ENCODE measurements around the gene AP4E1.

- no peak for TF ChIP-seq POLR2A (IDR thresholded peaks at IDR 0.05; ENCODE audit: low read depth, low read length)
- no peak for TF ChIP-seq CTCF (IDR thresholded peaks at IDR 0.05; ENCODE audit: extremely low read depth in 1 of 2, insufficient read depth in 1 of 2, low read depth in 1 of 2, low read length in 2 of 2)
Observed at GRCh38 chr15:50893976-50894375, 14.5 kb upstream of the AP4E1 start.

All from endothelial cell of umbilical vein (primary cell).